Esophagus muscularis mucosa (tissue), 4 donors: ENCODE data around the gene EAF2. TPM values are rescaled to one million over a fixed set of nuclear protein-coding genes. Genes with fewer than 3 reads are reported as not detected.
A peak's percentile ranks its signal among the peaks of the same experiment; 100 is the strongest.

Experiments
- DNase-seq: peaks from one replicate; pipeline ENCODE4 v3.0.0-alpha.2; 2017; ENCODE audit errors: extremely low spot score
- H3K27ac ChIP-seq, 4 donors: fragments of 200-600 bp; sonication (generic); replicated peaks in 1 of 4; 1 replicate in 3 of 4; 2 replicates in 1 of 4; pipeline ENCODE4 v1.5.1; 2016 to 2019; ENCODE audit warnings: mild to moderate bottlenecking in 1 of 4
- H3K27me3 ChIP-seq, 4 donors: fragments of 200-600 bp; sonication (generic); one replicate each; pipeline versions ENCODE4 v1.5.1 to v1.6.0; 2016 to 2019
- H3K36me3 ChIP-seq, 4 donors: fragments of 200-600 bp; sonication (generic); one replicate each; pipeline ENCODE4 v1.5.1; 2016 to 2019
- H3K4me1 ChIP-seq, 4 donors: fragments of 200-600 bp; sonication (generic); one replicate each; pipeline ENCODE4 v1.5.1; 2016 to 2019
- H3K4me3 ChIP-seq, 4 donors: fragments of 200-600 bp; sonication (generic); 1 replicate in 2 of 4; 2 replicates in 2 of 4; pipeline ENCODE4 v1.5.1; 2016 to 2019; ENCODE audit warnings: mild to moderate bottlenecking in 4 of 4, moderate library complexity in 1 of 4
- H3K9me3 ChIP-seq, 4 donors: fragments of 200-600 bp; sonication (generic); 1 replicate in 3 of 4; 2 replicates in 1 of 4; pipeline ENCODE4 v1.5.1; 2016 to 2019
- CTCF ChIP-seq, 3 experiments: fragments of 200-600 bp in 2 of 3; fragments of 450-650 bp in 1 of 3; sonication (generic) in 2 of 3; IDR thresholded peaks; one replicate each; pipeline ENCODE4 v1.5.1; 2017 to 2019; ENCODE audit warnings: antibody characterized with exemption in 3 of 3, mild to moderate bottlenecking in 2 of 3, moderate library complexity in 1 of 3
- EP300 ChIP-seq: sonication (generic); formaldehyde crosslinking; IDR thresholded peaks from one replicate; pipeline ENCODE4 v1.6.1; 2017; ENCODE audit warnings: antibody characterized with exemption
- POLR2A ChIP-seq: fragments of 450-650 bp; IDR thresholded peaks from one replicate; pipeline ENCODE4 v1.6.1; 2017; ENCODE audit warnings: antibody characterized with exemption, moderate library complexity, mild to moderate bottlenecking, low read depth
- POLR2AphosphoS5 ChIP-seq, 2 donors: sonication (generic); formaldehyde crosslinking; IDR thresholded peaks; one replicate each; pipeline ENCODE4 v1.6.1; 2017; ENCODE audit warnings: antibody characterized with exemption in 2 of 2
- WGBS: methylation state at CpG from one replicate; pipeline ENCODE4 v1.1.5; 2018; 5-methylcytosine and 5-hydroxymethylcytosine counted together
- intact Hi-C: fragments of 100-400 bp; cut with DNase I; formaldehyde crosslinking; loops from one replicate; pipeline ENCODE4 v1.15.1; 2023
- total RNA-seq, 4 donors: library from RNA; depleted of rRNA; stranded (reverse); fragments of >200 nt; gene quantifications; one replicate each; pipeline versions ENCODE4 v1.1.0 to v1.2.1, GENCODE V29; 2016

The EAF2 gene
- total RNA-seq, 4 donors from 2014 or later = 2.1 to 3.6 (median 2.9) TPM

GRCh38 chr3:121896823-121897222 lies 61.8 kb downstream of the EAF2 start:
- no peaks in the 10 kb centered on the region for H3K9me3 ChIP-seq
- H3K27ac ChIP-seq = no peak overlapping the region
- intact Hi-C loops = no loop called here
- TF ChIP-seq POLR2A (no peak), POLR2AphosphoS5 (IDR thresholded peaks at IDR 0.05) (no peak), CTCF (IDR thresholded peaks at IDR 0.05) (no peak), EP300 (no peak)
- no peaks in the 10 kb centered on the region for H3K36me3 ChIP-seq
- H3K4me3 ChIP-seq = no peak overlapping the region
- peaks cover 7 to 15% (median 13%) of the 10 kb centered on the region in 4 donors for H3K4me1 ChIP-seq
- DNase-seq = no peak
- H3K27me3 ChIP-seq = no peaks in the 10 kb centered on the region

- 96% methylated on average over 3 of the region's 3 CpGs for WGBS
- intact Hi-C loops = no loop called here
- H3K9me3 ChIP-seq = no peaks in the 10 kb centered on the region
- H3K4me3 ChIP-seq = no peak overlapping the region
- H3K27ac ChIP-seq = no peak overlapping the region
- DNase-seq = no peak
- no peaks in the 10 kb centered on the region for H3K27me3 ChIP-seq
- TF ChIP-seq POLR2AphosphoS5 (IDR thresholded peaks at IDR 0.05) (no peak), EP300 (no peak), CTCF (IDR thresholded peaks at IDR 0.05) (no peak), POLR2A (no peak)
- no peaks in the 10 kb centered on the region for H3K36me3 ChIP-seq
- peaks cover 7 to 15% (median 13%) of the 10 kb centered on the region in 4 donors for H3K4me1 ChIP-seq
Observed at GRCh38 chr3:121897296-121897695, 62.3 kb downstream of the EAF2 start.

GRCh38 chr3:121913305-121913990 lies 78.4 kb downstream of the EAF2 start:
- no peaks in the 10 kb centered on the region for H3K4me1 ChIP-seq
- H3K27me3 ChIP-seq = no peaks in the 10 kb centered on the region
- peak overlapping the region in 2 of 4 donors; percentile 0 to 19 for H3K27ac ChIP-seq
- no peaks in the 10 kb centered on the region for H3K9me3 ChIP-seq
- no peaks in the 10 kb centered on the region for H3K36me3 ChIP-seq
- intact Hi-C loops = no loop called here
- whole genome bisulfite sequencing = 72% methylated on average over 2 of the region's 2 CpGs
- TF ChIP-seq EP300 = no peak
- TF ChIP-seq POLR2AphosphoS5 (IDR thresholded peaks at IDR 0.05) = no peak
- TF ChIP-seq CTCF (IDR thresholded peaks at IDR 0.05) = no peak
- no peak for TF ChIP-seq POLR2A
- no peak for DNase-seq
- H3K4me3 ChIP-seq = no peak overlapping the region

GRCh38 chr3:121914081-121914998 lies 79.3 kb downstream of the EAF2 start:
- TF ChIP-seq POLR2AphosphoS5 (IDR thresholded peaks at IDR 0.05) (no peak), POLR2A (no peak), EP300 (no peak), CTCF (IDR thresholded peaks at IDR 0.05) (no peak)
- Histone ChIP-seq H3K4me3 (no peak overlapping the region), H3K36me3 (no peaks in the 10 kb centered on the region), H3K27ac (peak overlapping the region in 2 of 4 donors; percentile 0 to 19), H3K27me3 (no peaks in the 10 kb centered on the region), H3K4me1 (no peaks in the 10 kb centered on the region), H3K9me3 (no peaks in the 10 kb centered on the region)
- intact Hi-C loops = no loop called here
- WGBS = 59% methylated on average over 12 of the region's 12 CpGs
- DNase-seq = no peak
